OCI-LY1 (cell line): ENCODE data around the gene RPL18.

Experiments
- CTCF ChIP-seq: fragments of 200-600 bp; sonication (generic), shearing (Covaris generic); IDR thresholded peaks from 2 replicates; pipeline ENCODE4 v1.5.1; 2017; ENCODE audit warnings: mild to moderate bottlenecking, antibody characterized with exemption, low read length, moderate library complexity, mixed read lengths
- EZH2 ChIP-seq: fragments of 200-600 bp; sonication (generic), shearing (Covaris generic); IDR thresholded peaks from 2 replicates; pipeline ENCODE4 v1.8.0; 2017; ENCODE audit warnings: borderline replicate concordance, mixed run types, mild to moderate bottlenecking, antibody characterized with exemption, low read length, moderate library complexity, mixed read lengths

- peak; percentile 94 for TF ChIP-seq CTCF
- TF ChIP-seq EZH2, result no peak
Measured at GRCh38 chr19:48588670-48589401, 30.1 kb downstream of the RPL18 start.
